ENCODE results near the gene DCAF8. TPM values are rescaled to one million over a fixed set of nuclear protein-coding genes. Genes with fewer than 3 reads are reported as not detected.

DCAF8 gene
- total RNA-seq, 1 donor from 2014 or later = 130 TPM

DNA sequence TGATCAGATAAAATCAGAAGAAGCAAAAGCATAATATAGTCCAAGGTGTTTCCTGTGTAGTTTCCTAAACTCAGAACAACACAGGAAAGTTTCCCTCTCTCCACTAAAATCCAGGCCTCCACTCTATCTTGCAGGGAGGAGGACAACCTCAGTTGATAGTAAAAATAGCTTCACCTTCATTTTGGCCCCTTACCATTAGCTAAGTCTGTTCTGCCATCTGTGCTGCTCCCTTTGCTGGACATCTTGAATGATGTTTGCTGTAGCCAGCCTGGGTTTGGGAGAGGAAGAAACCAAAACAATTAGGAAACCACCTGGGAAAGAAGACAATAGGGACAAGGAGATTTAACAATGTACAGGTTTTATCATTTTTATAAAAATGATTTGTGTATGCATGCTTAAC is 18.6 kb downstream of the DCAF8 start:
- intact Hi-C loops (cut with DNase I) = no loop called here
- no peak overlapping the region for H3K27ac ChIP-seq
- no peaks in the 10 kb centered on the region for H3K9me3 ChIP-seq
- H3K27me3 ChIP-seq = no peaks in the 10 kb centered on the region
- TF ChIP-seq, protein P1, sequence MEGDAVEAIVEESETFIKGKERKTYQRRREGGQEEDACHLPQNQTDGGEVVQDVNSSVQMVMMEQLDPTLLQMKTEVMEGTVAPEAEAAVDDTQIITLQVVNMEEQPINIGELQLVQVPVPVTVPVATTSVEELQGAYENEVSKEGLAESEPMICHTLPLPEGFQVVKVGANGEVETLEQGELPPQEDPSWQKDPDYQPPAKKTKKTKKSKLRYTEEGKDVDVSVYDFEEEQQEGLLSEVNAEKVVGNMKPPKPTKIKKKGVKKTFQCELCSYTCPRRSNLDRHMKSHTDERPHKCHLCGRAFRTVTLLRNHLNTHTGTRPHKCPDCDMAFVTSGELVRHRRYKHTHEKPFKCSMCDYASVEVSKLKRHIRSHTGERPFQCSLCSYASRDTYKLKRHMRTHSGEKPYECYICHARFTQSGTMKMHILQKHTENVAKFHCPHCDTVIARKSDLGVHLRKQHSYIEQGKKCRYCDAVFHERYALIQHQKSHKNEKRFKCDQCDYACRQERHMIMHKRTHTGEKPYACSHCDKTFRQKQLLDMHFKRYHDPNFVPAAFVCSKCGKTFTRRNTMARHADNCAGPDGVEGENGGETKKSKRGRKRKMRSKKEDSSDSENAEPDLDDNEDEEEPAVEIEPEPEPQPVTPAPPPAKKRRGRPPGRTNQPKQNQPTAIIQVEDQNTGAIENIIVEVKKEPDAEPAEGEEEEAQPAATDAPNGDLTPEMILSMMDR (IDR thresholded peaks at IDR 0.05) = no peak
- H3K4me1 ChIP-seq = no peaks in the 10 kb centered on the region
- ATAC-seq = no peak
- H3K4me3 ChIP-seq = no peak overlapping the region
- peaks cover 49% of the 10 kb centered on the region for H3K36me3 ChIP-seq
- no peak for DNase-seq

DNA sequence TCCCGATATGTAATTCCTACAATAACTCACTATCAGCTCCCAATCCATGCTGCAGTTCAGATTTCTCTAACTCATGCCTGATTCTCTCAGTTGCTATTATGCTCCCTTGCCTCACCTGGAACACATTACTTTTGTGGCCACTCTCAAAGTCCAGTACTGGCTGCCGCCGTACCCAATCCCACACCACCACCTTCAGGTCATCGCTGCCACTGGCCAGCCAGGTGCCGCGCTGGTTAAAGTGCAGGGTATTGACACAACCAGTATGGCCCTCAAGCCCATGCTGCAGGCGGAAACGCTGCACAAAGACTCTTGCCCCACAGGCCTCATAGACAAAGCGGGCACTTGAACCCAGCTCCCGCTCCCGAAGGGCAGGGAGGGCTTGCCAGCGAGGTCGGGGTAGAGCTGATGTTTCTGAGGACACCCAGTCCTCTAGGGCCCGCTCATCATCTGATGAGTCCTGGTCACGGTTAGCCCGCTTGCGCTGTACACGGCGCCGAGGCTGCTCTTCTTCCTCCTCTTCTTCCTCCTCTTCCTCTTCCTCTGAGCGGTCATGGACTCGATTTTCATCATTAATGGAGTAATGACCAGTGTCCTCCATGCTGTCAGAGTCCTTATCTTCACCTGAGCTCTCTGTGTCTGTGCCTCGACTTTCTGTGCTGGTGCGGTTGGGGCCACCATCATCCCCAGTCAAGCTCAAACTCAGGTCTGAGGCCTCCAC is 22.6 kb downstream of the DCAF8 start:
- intact Hi-C loops (cut with DNase I) = no loop called here
- Histone ChIP-seq H3K27ac (no peak overlapping the region), H3K36me3 (peaks cover 90% of the 10 kb centered on the region), H3K9me3 (no peaks in the 10 kb centered on the region), H3K4me1 (no peaks in the 10 kb centered on the region), H3K27me3 (no peaks in the 10 kb centered on the region), H3K4me3 (no peak overlapping the region)
- TF ChIP-seq, protein P1 (IDR thresholded peaks at IDR 0.05) = no peak
- ATAC-seq (no peak), DNase-seq (no peak)

DNA sequence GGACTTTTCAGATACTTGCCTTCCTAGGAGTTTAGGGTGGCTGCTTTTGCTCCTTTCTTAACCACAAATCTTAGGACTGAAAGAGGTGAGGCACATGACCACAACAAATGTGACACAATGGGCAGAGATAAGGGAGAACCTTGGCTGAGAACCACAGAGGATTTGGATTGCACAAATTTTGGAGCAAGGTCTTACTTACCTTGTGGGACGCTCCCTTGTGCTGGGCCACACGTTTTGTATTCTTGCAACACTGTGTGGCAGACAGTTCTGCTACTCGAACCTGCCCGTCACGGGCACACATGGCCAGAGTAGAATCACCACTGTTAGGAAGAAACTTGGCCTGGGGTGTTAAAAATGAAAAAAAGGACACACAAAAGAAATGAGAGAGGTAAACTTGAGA is 23.9 kb downstream of the DCAF8 start:
- Histone ChIP-seq H3K4me3 (no peak overlapping the region), H3K27ac (no peak overlapping the region), H3K36me3 (peaks cover 91% of the 10 kb centered on the region), H3K27me3 (no peaks in the 10 kb centered on the region), H3K4me1 (no peaks in the 10 kb centered on the region), H3K9me3 (no peaks in the 10 kb centered on the region)
- intact Hi-C loops (cut with DNase I) = no loop called here
- TF ChIP-seq, protein P1 (IDR thresholded peaks at IDR 0.05) = no peak
- DNase-seq (no peak), ATAC-seq (no peak)

DNA sequence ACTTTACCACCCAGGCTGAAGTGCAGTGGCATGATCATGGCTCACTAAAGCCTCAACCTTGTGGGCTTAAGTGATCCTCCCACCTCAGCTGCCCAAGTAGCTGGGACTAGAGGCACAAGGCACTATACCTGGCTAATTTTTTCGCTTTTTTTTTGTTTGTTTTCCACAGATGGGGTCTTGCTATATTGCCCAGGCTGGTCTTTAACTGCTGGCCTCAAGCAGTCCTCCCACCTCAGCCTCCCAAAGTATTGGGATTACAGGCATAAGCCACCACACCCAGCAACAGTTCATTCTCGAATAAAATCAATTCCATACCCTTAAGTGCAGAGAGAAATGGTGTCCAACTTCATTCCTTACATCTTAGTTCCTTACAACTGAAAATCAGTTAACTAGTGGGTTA is 24.8 kb downstream of the DCAF8 start:
- Histone ChIP-seq H3K4me1 (no peaks in the 10 kb centered on the region), H3K27me3 (no peaks in the 10 kb centered on the region), H3K27ac (no peak overlapping the region), H3K9me3 (no peaks in the 10 kb centered on the region), H3K36me3 (peaks cover 88% of the 10 kb centered on the region), H3K4me3 (no peak overlapping the region)
- no peak for DNase-seq
- no peak for ATAC-seq
- TF ChIP-seq, protein P1 (IDR thresholded peaks at IDR 0.05) = no peak
- intact Hi-C loops (cut with DNase I) = no loop called here

DNA sequence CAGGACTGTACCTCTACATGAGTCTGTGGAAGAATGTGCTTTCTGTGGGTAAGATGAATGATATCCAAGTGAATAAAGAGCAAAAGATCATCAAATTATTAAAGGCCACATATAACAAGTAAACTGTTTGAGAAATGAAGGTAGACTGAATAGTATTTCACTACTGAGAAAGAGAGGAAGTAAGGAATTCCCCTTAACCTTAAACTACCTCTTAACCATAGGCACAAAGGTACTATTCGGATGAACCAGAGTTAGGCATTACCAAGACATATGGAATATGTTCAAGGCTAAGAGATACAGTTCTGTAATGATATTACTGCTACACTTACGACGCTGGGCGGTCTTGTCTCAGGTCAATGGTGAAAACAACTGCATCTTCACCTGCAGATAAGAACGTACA is 25.5 kb downstream of the DCAF8 start:
- H3K4me1 ChIP-seq = no peaks in the 10 kb centered on the region
- no peak for ATAC-seq
- no peak overlapping the region for H3K4me3 ChIP-seq
- TF ChIP-seq, protein P1 (IDR thresholded peaks at IDR 0.05) = no peak
- DNase-seq = no peak
- intact Hi-C loops (cut with DNase I) = no loop called here
- H3K36me3 ChIP-seq = peaks cover 89% of the 10 kb centered on the region
- H3K9me3 ChIP-seq = no peaks in the 10 kb centered on the region
- H3K27me3 ChIP-seq = no peaks in the 10 kb centered on the region
- H3K27ac ChIP-seq = no peak overlapping the region

DNA sequence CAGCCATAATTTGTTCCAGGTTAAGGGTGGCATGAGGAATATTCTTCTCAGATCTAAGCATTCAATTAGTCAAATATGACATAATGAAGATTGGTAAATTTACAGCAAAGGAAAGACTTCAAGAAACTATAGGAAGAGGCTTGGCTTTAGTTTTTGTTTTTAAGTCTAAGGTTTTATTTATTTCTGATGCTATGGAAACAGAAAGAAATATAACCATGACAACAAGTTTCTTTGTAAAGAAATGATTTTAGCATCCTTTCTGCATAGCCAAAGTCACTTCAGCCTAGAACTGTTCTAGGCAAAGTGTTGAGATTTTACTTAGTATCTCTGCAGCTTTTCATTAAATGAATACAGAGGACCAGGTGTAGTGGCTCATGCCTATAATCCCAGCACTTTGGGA is 29.4 kb downstream of the DCAF8 start:
- TF ChIP-seq, protein P1 (IDR thresholded peaks at IDR 0.05) = no peak
- no peak for DNase-seq
- H3K27ac ChIP-seq = no peak overlapping the region
- peaks cover 89% of the 10 kb centered on the region for H3K36me3 ChIP-seq
- no peaks in the 10 kb centered on the region for H3K27me3 ChIP-seq
- H3K9me3 ChIP-seq = no peaks in the 10 kb centered on the region
- H3K4me1 ChIP-seq = no peaks in the 10 kb centered on the region
- ATAC-seq = no peak
- no peak overlapping the region for H3K4me3 ChIP-seq
- intact Hi-C loops (cut with DNase I) = no loop called here

All from upper lobe of right lung (tissue), 1 donor.